Measurements from ENCODE around the gene XPO1. TPM values are rescaled to one million over a fixed set of nuclear protein-coding genes. Genes with fewer than 3 reads are reported as not detected.
"Not testable (repeated sequence)": the region's sequence is repeated elsewhere in the genome, so short reads cannot be mapped to it uniquely, and the experiment has no call there.

Gene XPO1
- total RNA-seq, 1 donor from 2014 or later, result 173 TPM

- DNase-seq (ENCODE audit: low read depth in 2 of 2), result peak; percentile 82 to 88
Observed at GRCh38 chr2:61470122-61470951, 67.8 kb downstream of the XPO1 start.

GRCh38 chr2:61469424-61470121, 68.6 kb downstream of the XPO1 start:
- DNase-seq (ENCODE audit: low read depth in 2 of 2), result peak; percentile 30 to 37

GRCh38 chr2:61468231-61468630, 69.9 kb downstream of the XPO1 start:
- DNase-seq (ENCODE audit: low read depth in 2 of 2), result not testable (repeated sequence)

GRCh38 chr2:61465045-61465444, 73.1 kb downstream of the XPO1 start:
- DNase-seq (ENCODE audit: low read depth in 2 of 2), result no peak

GRCh38 chr2:61463769-61464475, 74.2 kb downstream of the XPO1 start:
- DNase-seq (ENCODE audit: low read depth in 2 of 2), result no peak

- no peak for DNase-seq (ENCODE audit: low read depth in 2 of 2)
Observed at GRCh38 chr2:61461404-61461803, 76.8 kb downstream of the XPO1 start.

- peak; percentile 91 to 92 for DNase-seq (ENCODE audit: low read depth in 2 of 2)
Observed at GRCh38 chr2:61460163-61460562, 78.0 kb downstream of the XPO1 start.

- DNase-seq (ENCODE audit: low read depth in 2 of 2), result no peak
Observed at GRCh38 chr2:61456746-61457420, 81.3 kb downstream of the XPO1 start.

- no peak for DNase-seq (ENCODE audit: low read depth in 2 of 2)
Observed at GRCh38 chr2:61456070-61456745, 81.9 kb downstream of the XPO1 start.

GRCh38 chr2:61454972-61455371, 83.2 kb downstream of the XPO1 start:
- not testable (repeated sequence) for DNase-seq (ENCODE audit: low read depth in 2 of 2)

GRCh38 chr2:61454383-61454782, 83.8 kb downstream of the XPO1 start:
- DNase-seq (ENCODE audit: low read depth in 2 of 2), result no peak

- no peak for DNase-seq (ENCODE audit: low read depth in 2 of 2)
Observed at GRCh38 chr2:61452392-61452791, 85.8 kb downstream of the XPO1 start.

GRCh38 chr2:61451178-61451577, 87.0 kb downstream of the XPO1 start:
- DNase-seq (ENCODE audit: low read depth in 2 of 2), result no peak

GRCh38 chr2:61450144-61450543, 88.0 kb downstream of the XPO1 start:
- no peak for DNase-seq (ENCODE audit: low read depth in 2 of 2)

- no peak for DNase-seq (ENCODE audit: low read depth in 2 of 2)
Observed at GRCh38 chr2:61448229-61448628, 89.9 kb downstream of the XPO1 start.

GRCh38 chr2:61446971-61447370, 91.2 kb downstream of the XPO1 start:
- not testable (repeated sequence) for DNase-seq (ENCODE audit: low read depth in 2 of 2)

GRCh38 chr2:61443342-61444041, 94.7 kb downstream of the XPO1 start:
- DNase-seq (ENCODE audit: low read depth in 2 of 2), result no peak

- no peak for DNase-seq (ENCODE audit: low read depth in 2 of 2)
Observed at GRCh38 chr2:61439241-61440002, 98.7 kb downstream of the XPO1 start.

GRCh38 chr2:61438670-61439069, 99.5 kb downstream of the XPO1 start:
- no peak for DNase-seq (ENCODE audit: low read depth in 2 of 2)

- DNase-seq (ENCODE audit: low read depth in 2 of 2), result peak in 1 of 2 donors; percentile 17
Observed at GRCh38 chr2:61437170-61437569, 101.0 kb downstream of the XPO1 start.

Measured in lung microvascular endothelial cell (primary cell).